Astrocyte (in vitro differentiated cells and primary cell): ENCODE results near the gene INO80. TPM values are rescaled to one million over a fixed set of nuclear protein-coding genes. Genes with fewer than 3 reads are reported as not detected.
A peak's percentile ranks its signal among the peaks of the same experiment; 100 is the strongest.

Experiments used
- DNase-seq: peaks from one replicate; pipeline ENCODE4 v3.0.0-alpha.2; 2010; ENCODE audit warnings: low read depth
- FAIRE-seq: peaks from 2 replicates; lab custom pipeline; 2011; peaks lifted over from hg19 to GRCh38; lab: Jason Lieb, UNC
- H2AFZ ChIP-seq: 2 replicates; pipeline ENCODE4 v1.6.0; 2012; ENCODE audit warnings: low read depth, low read length, inconsistent platforms
- H3K27ac ChIP-seq: 2 replicates; pipeline ENCODE4 v1.5.1; 2011; ENCODE audit warnings: low read depth, low read length, inconsistent platforms
- H3K27me3 ChIP-seq: 2 replicates; pipeline ENCODE4 v1.6.0; 2011; ENCODE audit warnings: low read length, inconsistent platforms; ENCODE audit not compliant: insufficient read depth
- H3K36me3 ChIP-seq: 2 replicates; pipeline ENCODE4 v1.5.1; 2011; ENCODE audit warnings: low read length, inconsistent platforms; ENCODE audit not compliant: insufficient read depth
- H3K4me1 ChIP-seq: 2 replicates; pipeline ENCODE4 v1.5.1; 2011; ENCODE audit warnings: low read length, inconsistent platforms; ENCODE audit not compliant: insufficient read depth
- H3K4me2 ChIP-seq: 2 replicates; pipeline ENCODE4 v1.6.0; 2012; ENCODE audit warnings: low read length, inconsistent platforms
- H3K4me3 ChIP-seq: 2 replicates; pipeline ENCODE4 v1.5.1; 2011; ENCODE audit warnings: low read depth, mild to moderate bottlenecking, low read length, inconsistent platforms; ENCODE audit not compliant: insufficient read depth
- H3K79me2 ChIP-seq: 2 replicates; pipeline ENCODE4 v1.6.0; 2012; ENCODE audit warnings: mild to moderate bottlenecking, low read length, inconsistent platforms; ENCODE audit not compliant: insufficient read depth
- H3K9ac ChIP-seq: 2 replicates; pipeline ENCODE4 v1.6.0; 2012; ENCODE audit warnings: mild to moderate bottlenecking, low read length, inconsistent platforms
- H3K9me3 ChIP-seq: 2 replicates; pipeline ENCODE4 v1.5.1; 2012; ENCODE audit warnings: low read depth, mild to moderate bottlenecking, low read length, inconsistent platforms; ENCODE audit not compliant: insufficient read depth
- H4K20me1 ChIP-seq: 2 replicates; pipeline ENCODE4 v1.6.0; 2012; ENCODE audit warnings: low read length, inconsistent platforms; ENCODE audit not compliant: insufficient read depth
- H3K27ac Mint-ChIP-seq: one replicate; pipeline ENCODE4 v1.8.0; 2021; ENCODE audit warnings: mild to moderate bottlenecking, mixed read lengths; ENCODE audit not compliant: unreplicated experiment
- H3K27me3 Mint-ChIP-seq: one replicate; pipeline ENCODE4 v1.8.0; 2021; ENCODE audit warnings: low read depth, mixed read lengths; ENCODE audit not compliant: unreplicated experiment
- H3K36me3 Mint-ChIP-seq: one replicate; pipeline ENCODE4 v1.8.0; 2021; ENCODE audit warnings: low read depth, mixed read lengths; ENCODE audit not compliant: unreplicated experiment
- H3K4me1 Mint-ChIP-seq: one replicate; pipeline ENCODE4 v1.8.0; 2021; ENCODE audit warnings: low read depth, mixed read lengths; ENCODE audit not compliant: unreplicated experiment
- H3K4me3 Mint-ChIP-seq: one replicate; pipeline ENCODE4 v1.8.0; 2021; ENCODE audit warnings: mild to moderate bottlenecking, moderate library complexity, mixed read lengths; ENCODE audit not compliant: unreplicated experiment
- H3K9me3 Mint-ChIP-seq: one replicate; pipeline ENCODE4 v1.8.0; 2021; ENCODE audit warnings: mild to moderate bottlenecking, mixed read lengths; ENCODE audit not compliant: unreplicated experiment
- EZH2 ChIP-seq: IDR thresholded peaks from 2 replicates; pipeline ENCODE4 v1.6.1; 2012; ENCODE audit warnings: mild to moderate bottlenecking, low read length, inconsistent platforms; ENCODE audit not compliant: insufficient read depth
- total RNA-seq: library from RNA; stranded (reverse); gene quantifications from 2 replicates; pipeline ENCODE4 v1.2.1, GENCODE V29; 2021
- TF ChIP-seq, protein P1 (sequence below): IDR thresholded peaks from 2 replicates; pipeline ENCODE4 v1.5.1; 2011; ENCODE audit warnings: low read depth, mild to moderate bottlenecking, inconsistent platforms, low read length, moderate library complexity; ENCODE audit not compliant: insufficient read depth

The INO80 gene
- total RNA-seq, 1 donor from 2014 or later = 17.3 TPM

DNA sequence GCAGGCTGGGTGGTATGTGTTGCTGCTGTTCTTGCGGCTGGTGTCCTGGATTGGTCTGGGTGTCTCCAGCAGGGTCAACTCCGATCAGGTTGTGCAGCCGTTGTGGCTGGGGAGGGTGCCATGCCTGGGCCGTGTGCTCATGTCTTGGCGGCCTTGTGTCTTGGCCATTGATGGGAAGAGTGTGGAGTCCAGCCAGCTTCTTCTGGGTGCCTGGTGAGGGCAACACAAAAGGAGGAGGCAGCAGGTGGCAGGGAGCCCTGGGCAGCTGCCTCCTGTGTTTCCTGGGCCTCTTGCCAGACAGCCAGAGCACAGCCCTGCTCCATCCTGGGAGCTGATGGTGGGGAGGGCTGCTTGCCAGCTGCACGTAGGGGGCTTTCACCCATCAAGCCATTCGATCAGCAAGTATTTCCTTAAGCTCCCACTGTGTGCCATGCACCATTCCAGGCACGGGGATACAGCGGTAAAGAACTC lies 158.5 kb downstream of the INO80 start:
- H3K27ac Mint-ChIP-seq = no peak overlapping the region
- peaks cover 39% of the 10 kb centered on the region for H3K36me3 Mint-ChIP-seq
- Histone ChIP-seq H3K9ac (no peak overlapping the region), H4K20me1 (peaks cover 11% of the 10 kb centered on the region), H3K36me3 (no peaks in the 10 kb centered on the region), H3K79me2 (no peaks in the 10 kb centered on the region), H3K9me3 (no peaks in the 10 kb centered on the region), H2AFZ (no peak overlapping the region), H3K27me3 (no peaks in the 10 kb centered on the region), H3K4me3 (no peak overlapping the region), H3K4me2 (no peak overlapping the region), H3K4me1 (peaks cover 7% of the 10 kb centered on the region), H3K27ac (no peak overlapping the region)
- DNase-seq (no peak), FAIRE-seq (no peak)
- H3K4me3 Mint-ChIP-seq = peak overlapping the region; percentile 66
- peaks cover 10% of the 10 kb centered on the region for H3K9me3 Mint-ChIP-seq
- H3K27me3 Mint-ChIP-seq = peaks cover 6% of the 10 kb centered on the region
- H3K4me1 Mint-ChIP-seq = peaks cover 29% of the 10 kb centered on the region
- TF ChIP-seq EZH2 = no peak
- TF ChIP-seq, protein P1, sequence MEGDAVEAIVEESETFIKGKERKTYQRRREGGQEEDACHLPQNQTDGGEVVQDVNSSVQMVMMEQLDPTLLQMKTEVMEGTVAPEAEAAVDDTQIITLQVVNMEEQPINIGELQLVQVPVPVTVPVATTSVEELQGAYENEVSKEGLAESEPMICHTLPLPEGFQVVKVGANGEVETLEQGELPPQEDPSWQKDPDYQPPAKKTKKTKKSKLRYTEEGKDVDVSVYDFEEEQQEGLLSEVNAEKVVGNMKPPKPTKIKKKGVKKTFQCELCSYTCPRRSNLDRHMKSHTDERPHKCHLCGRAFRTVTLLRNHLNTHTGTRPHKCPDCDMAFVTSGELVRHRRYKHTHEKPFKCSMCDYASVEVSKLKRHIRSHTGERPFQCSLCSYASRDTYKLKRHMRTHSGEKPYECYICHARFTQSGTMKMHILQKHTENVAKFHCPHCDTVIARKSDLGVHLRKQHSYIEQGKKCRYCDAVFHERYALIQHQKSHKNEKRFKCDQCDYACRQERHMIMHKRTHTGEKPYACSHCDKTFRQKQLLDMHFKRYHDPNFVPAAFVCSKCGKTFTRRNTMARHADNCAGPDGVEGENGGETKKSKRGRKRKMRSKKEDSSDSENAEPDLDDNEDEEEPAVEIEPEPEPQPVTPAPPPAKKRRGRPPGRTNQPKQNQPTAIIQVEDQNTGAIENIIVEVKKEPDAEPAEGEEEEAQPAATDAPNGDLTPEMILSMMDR = no peak

DNA sequence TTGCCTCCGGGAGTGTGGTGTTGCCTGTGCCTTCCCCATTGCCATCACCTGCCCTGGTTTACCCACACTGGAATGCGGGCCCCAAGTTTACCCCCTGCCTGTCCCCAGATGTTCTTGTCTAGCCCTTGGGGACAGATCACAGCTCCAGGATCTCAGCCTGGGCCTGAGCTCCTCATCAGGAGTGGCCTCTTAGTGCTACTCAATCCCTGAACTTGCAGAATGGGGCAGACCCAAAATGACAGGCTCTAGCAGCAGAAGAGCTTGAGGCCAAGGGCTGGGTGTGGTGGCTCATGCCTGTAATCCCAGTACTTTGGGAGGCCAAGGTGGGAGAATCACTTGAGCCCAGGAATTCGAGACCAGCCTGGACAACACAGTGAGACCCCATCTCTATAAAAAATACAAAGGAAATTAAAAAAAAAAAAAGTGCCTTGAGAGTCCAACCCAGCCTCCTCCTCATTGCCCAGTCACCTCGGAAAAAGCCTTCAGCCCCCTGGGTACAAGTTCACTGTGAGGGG lies 159.0 kb downstream of the INO80 start:
- H3K27ac Mint-ChIP-seq = no peak overlapping the region
- H3K9me3 ChIP-seq = no peaks in the 10 kb centered on the region
- no peak overlapping the region for H2AFZ ChIP-seq
- no peak overlapping the region for H3K4me3 ChIP-seq
- FAIRE-seq = no peak
- H3K36me3 ChIP-seq = no peaks in the 10 kb centered on the region
- peaks cover 5% of the 10 kb centered on the region for H3K9me3 Mint-ChIP-seq
- H3K4me2 ChIP-seq = no peak overlapping the region
- no peaks in the 10 kb centered on the region for H3K27me3 ChIP-seq
- no peak for DNase-seq
- H3K4me1 ChIP-seq = peaks cover 10% of the 10 kb centered on the region
- H3K27ac ChIP-seq = no peak overlapping the region
- H3K27me3 Mint-ChIP-seq = peaks cover 1% of the 10 kb centered on the region
- peaks cover 29% of the 10 kb centered on the region for H3K4me1 Mint-ChIP-seq
- no peak overlapping the region for H3K4me3 Mint-ChIP-seq
- H3K36me3 Mint-ChIP-seq = peaks cover 36% of the 10 kb centered on the region
- H3K9ac ChIP-seq = no peak overlapping the region
- H4K20me1 ChIP-seq = peaks cover 11% of the 10 kb centered on the region
- H3K79me2 ChIP-seq = no peaks in the 10 kb centered on the region
- no peak for TF ChIP-seq EZH2
- TF ChIP-seq, protein P1 = no peak

DNA sequence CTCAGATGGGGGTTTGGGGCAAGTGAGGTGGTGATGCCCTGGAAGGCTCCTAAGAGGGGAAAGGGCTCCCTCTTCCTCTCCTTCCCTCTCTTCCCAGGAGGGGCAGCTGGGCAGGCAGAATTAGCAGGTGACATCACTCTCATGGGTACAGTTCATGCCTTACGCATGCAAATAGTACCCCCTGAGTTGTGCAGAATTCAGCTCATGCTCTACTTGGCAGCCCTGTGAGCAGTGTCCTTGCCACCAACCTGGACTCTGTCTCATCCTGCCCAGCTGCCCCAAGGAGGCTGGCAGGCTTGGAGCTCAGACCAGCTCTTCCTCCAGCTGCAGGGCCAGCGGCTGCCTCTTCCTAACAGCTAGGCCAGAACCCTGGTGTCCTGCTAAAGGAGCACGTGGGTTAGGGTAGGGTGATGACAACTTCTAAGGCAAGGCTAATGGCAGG lies 159.5 kb downstream of the INO80 start:
- Mint-ChIP-seq H3K36me3 (peaks cover 36% of the 10 kb centered on the region), H3K9me3 (peaks cover 4% of the 10 kb centered on the region), H3K27me3 (no peaks in the 10 kb centered on the region), H3K4me3 (peak overlapping the region; percentile 98), H3K4me1 (peaks cover 31% of the 10 kb centered on the region), H3K27ac (peak overlapping the region; percentile 43)
- no peak overlapping the region for H3K27ac ChIP-seq
- no peaks in the 10 kb centered on the region for H3K36me3 ChIP-seq
- H3K4me2 ChIP-seq = no peak overlapping the region
- H3K9me3 ChIP-seq = no peaks in the 10 kb centered on the region
- no peak overlapping the region for H2AFZ ChIP-seq
- TF ChIP-seq, protein P1 = no peak
- no peak for TF ChIP-seq EZH2
- H4K20me1 ChIP-seq = peaks cover 11% of the 10 kb centered on the region
- no peak overlapping the region for H3K9ac ChIP-seq
- no peaks in the 10 kb centered on the region for H3K27me3 ChIP-seq
- H3K4me1 ChIP-seq = peaks cover 10% of the 10 kb centered on the region
- H3K79me2 ChIP-seq = no peaks in the 10 kb centered on the region
- no peak overlapping the region for H3K4me3 ChIP-seq
- no peak for DNase-seq
- FAIRE-seq = no peak
